GM12891 (cell line): ENCODE results near the gene SNIP1.

Experiments used
- POLR2A ChIP-seq: IDR thresholded peaks from 2 replicates; pipeline ENCODE4 v1.6.1; 2011; ENCODE audit warnings: low read depth, low read length, control low read depth
- POLR2AphosphoS5 ChIP-seq: IDR thresholded peaks from 2 replicates; pipeline ENCODE4 v1.6.1; 2011; ENCODE audit warnings: low read depth, low read length, control low read depth

DNA sequence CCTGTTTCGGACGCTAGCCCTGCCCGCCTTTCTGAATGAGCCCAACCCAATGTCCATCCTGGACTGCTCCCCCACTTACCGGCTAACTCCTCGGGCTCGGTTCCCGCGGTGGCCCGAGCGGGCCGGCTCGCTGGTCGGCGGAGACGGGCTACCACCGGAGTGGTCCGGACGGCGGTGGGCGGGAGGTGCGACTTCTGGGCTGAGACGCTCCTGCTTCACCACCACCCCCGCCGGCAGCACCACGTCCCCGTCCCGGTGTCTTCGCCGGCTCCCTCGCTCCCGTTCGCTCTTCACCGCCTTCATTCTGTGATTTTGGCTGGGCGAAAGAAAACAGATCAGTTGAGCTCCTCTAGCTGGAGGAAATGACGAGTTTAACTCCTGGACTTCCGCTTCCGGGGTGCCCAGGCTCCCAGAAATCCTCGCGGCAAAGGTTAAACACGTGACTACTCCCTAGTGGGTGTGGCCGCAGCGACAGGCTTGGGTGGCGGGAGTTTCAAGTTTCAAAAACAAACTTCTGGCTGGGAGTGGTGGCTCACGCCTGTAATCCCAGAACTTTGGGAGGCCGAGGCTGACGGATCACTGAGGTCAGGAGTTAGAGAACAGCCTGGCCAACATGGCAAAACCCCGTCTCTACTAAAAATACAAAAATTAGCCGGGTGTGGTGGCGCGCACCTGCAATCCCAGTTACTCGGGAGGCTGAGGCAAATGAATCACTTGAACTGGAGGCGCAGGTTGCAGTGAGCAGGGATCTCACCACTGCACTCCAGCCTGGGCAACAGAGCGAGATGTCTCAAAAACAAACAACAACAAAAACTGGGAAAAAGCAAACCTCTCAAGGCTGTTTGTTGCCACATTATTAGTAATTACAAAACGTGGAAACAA lies at the start of gene SNIP1:
- TF ChIP-seq POLR2A (peak; percentile 84), POLR2AphosphoS5 (peak; percentile 86)
